GM12878 (cell line): ENCODE measurements around the gene PHACTR1. TPM values are rescaled to one million over a fixed set of nuclear protein-coding genes. Genes with fewer than 3 reads are reported as not detected.

Source experiments
- BHLHE40 ChIP-seq, 2 experiments: fragments of 450-650 bp in 1 of 2; IDR thresholded peaks; 2 replicates each; pipeline ENCODE4 v1.6.1; 2011 to 2017; ENCODE audit warnings: low read depth in 2 of 2, borderline replicate concordance in 1 of 2, improper control_type of control experiment in 1 of 2, low read length in 1 of 2, mild to moderate bottlenecking in 1 of 2
- CREB1 ChIP-seq: IDR thresholded peaks from 2 replicates; pipeline ENCODE4 v1.6.1; 2012; ENCODE audit warnings: low read depth, mild to moderate bottlenecking, inconsistent platforms
- CREM ChIP-seq: IDR thresholded peaks from 2 replicates; pipeline ENCODE4 v1.6.1; 2014; ENCODE audit warnings: antibody characterized with exemption, low read depth
- EGR1 ChIP-seq, 2 experiments: IDR thresholded peaks; 1 replicate in 1 of 2; 2 replicates in 1 of 2; pipeline ENCODE4 v1.6.1; 2011 to 2012; ENCODE audit warnings: low read depth in 2 of 2, low read length in 2 of 2, borderline replicate concordance in 1 of 2, mild to moderate bottlenecking in 1 of 2, moderate library complexity in 1 of 2
- HDGF ChIP-seq: fragments of 450-650 bp; IDR thresholded peaks from 2 replicates; pipeline ENCODE4 v1.6.1; 2016; ENCODE audit warnings: antibody characterized with exemption
- IKZF1 ChIP-seq: fragments of 450-650 bp; conservative IDR thresholded peaks from 2 replicates; pipeline ENCODE4 v1.6.1; 2017; ENCODE audit warnings: antibody characterized with exemption, mild to moderate bottlenecking
- MEF2A ChIP-seq: IDR thresholded peaks from 2 replicates; pipeline ENCODE4 v1.6.1; 2011; ENCODE audit warnings: low read depth, mild to moderate bottlenecking, low read length, moderate library complexity; ENCODE audit not compliant: insufficient read depth
- POLR2A ChIP-seq: IDR thresholded peaks from 2 replicates; pipeline ENCODE4 v1.6.1; 2011; ENCODE audit warnings: low read depth, mild to moderate bottlenecking, low read length
- POLR2AphosphoS2 ChIP-seq: IDR thresholded peaks from 2 replicates; pipeline ENCODE4 v1.6.1; 2011; ENCODE audit warnings: low read depth, mild to moderate bottlenecking, low read length, improper control_type of control experiment, moderate library complexity
- RUNX3 ChIP-seq: IDR thresholded peaks from 2 replicates; pipeline ENCODE4 v1.6.1; 2012; ENCODE audit warnings: low read length, inconsistent platforms
- SMAD1 ChIP-seq: fragments of 450-650 bp; IDR thresholded peaks from 2 replicates; pipeline ENCODE4 v1.6.1; 2018; ENCODE audit warnings: mild to moderate bottlenecking, low read depth; ENCODE audit not compliant: partially characterized antibody
- SMAD5 ChIP-seq: IDR thresholded peaks from 2 replicates; pipeline ENCODE4 v1.6.1; 2016; ENCODE audit warnings: antibody characterized with exemption, low read depth
- SMC3 ChIP-seq: IDR thresholded peaks from 2 replicates; pipeline ENCODE4 v1.6.1; 2011; ENCODE audit warnings: low read length, improper control_type of control experiment, borderline replicate concordance
- TCF12 ChIP-seq: IDR thresholded peaks from 2 replicates; pipeline ENCODE4 v1.6.1; 2011; ENCODE audit warnings: low read depth, mild to moderate bottlenecking, low read length
- polyA plus RNA-seq, 11 experiments: library from polyadenylated mRNA; depleted of rRNA in 4 of 11; unstranded in 6 of 11; stranded (reverse) in 5 of 11; fragments of >200 nt; fragmentation: Nextera tagmentation in 4 of 11; fragmentation: Illumina TruSeq in 1 of 11; extraction: Ambion mirVana in 4 of 11; extraction: Trizol in 1 of 11; gene quantifications; 1 replicate in 1 of 11; 2 replicates in 10 of 11; pipeline versions ENCODE4 v1.2.1 to v1.2.3, GENCODE V29; 2011 to 2016; ENCODE audit warnings: inconsistent platforms in 2 of 11, missing spikeins in 2 of 11, low read depth in 1 of 11
- total RNA-seq, 4 experiments: library from RNA; depleted of rRNA in 3 of 4; stranded (reverse); fragments of >200 nt in 3 of 4; fragmentation: Illumina TruSeq in 1 of 4; extraction: Trizol in 1 of 4; gene quantifications; 2 replicates each; pipeline versions ENCODE4 v1.2.1 to v1.2.3, GENCODE V29; 2013 to 2021
- TF ChIP-seq, protein P1 (sequence below), 3 experiments: IDR thresholded peaks in 2 of 3; conservative IDR thresholded peaks in 1 of 3; 2 replicates each; pipeline ENCODE4 v1.5.1; 2011; ENCODE audit warnings: low read depth in 3 of 3, low read length in 3 of 3, mild to moderate bottlenecking in 3 of 3, control low read depth in 2 of 3, moderate library complexity in 2 of 3, inconsistent platforms in 1 of 3, mixed read lengths in 1 of 3; ENCODE audit not compliant: control insufficient read depth in 2 of 3, insufficient read depth in 1 of 3; ENCODE audit errors: extremely low read depth in 1 of 3
- TF ChIP-seq, protein P2 (sequence below): fragments of 450-650 bp; IDR thresholded peaks from 2 replicates; pipeline ENCODE4 v1.6.1; 2018; ENCODE audit warnings: borderline replicate concordance, mild to moderate bottlenecking; ENCODE audit not compliant: partially characterized antibody
- TF ChIP-seq, protein P3 (sequence below): IDR thresholded peaks from 2 replicates; pipeline ENCODE4 v1.6.1; 2011; ENCODE audit warnings: borderline replicate concordance, low read depth, mild to moderate bottlenecking, moderate library complexity, low read length; ENCODE audit not compliant: insufficient read depth, poor library complexity, severe bottlenecking
- TF ChIP-seq, protein P4 (sequence below): IDR thresholded peaks from 2 replicates; pipeline ENCODE4 v1.6.1; 2011; ENCODE audit warnings: borderline replicate concordance, low read depth, mild to moderate bottlenecking, moderate library complexity, mixed read lengths, low read length; ENCODE audit not compliant: insufficient read depth; ENCODE audit errors: extremely low read length
- TF ChIP-seq, protein P5 (sequence below): fragments of 450-650 bp; IDR thresholded peaks from 2 replicates; pipeline ENCODE4 v1.6.1; 2017; ENCODE audit warnings: low read depth, mild to moderate bottlenecking, moderate library complexity

The PHACTR1 gene
- total and polyA plus RNA-seq, 10 of the 15 experiments (the other 5 are each of a cell fraction or from before 2014, with no cell fraction given), result 34.2 to 94.6 (median 62.3) TPM

DNA sequence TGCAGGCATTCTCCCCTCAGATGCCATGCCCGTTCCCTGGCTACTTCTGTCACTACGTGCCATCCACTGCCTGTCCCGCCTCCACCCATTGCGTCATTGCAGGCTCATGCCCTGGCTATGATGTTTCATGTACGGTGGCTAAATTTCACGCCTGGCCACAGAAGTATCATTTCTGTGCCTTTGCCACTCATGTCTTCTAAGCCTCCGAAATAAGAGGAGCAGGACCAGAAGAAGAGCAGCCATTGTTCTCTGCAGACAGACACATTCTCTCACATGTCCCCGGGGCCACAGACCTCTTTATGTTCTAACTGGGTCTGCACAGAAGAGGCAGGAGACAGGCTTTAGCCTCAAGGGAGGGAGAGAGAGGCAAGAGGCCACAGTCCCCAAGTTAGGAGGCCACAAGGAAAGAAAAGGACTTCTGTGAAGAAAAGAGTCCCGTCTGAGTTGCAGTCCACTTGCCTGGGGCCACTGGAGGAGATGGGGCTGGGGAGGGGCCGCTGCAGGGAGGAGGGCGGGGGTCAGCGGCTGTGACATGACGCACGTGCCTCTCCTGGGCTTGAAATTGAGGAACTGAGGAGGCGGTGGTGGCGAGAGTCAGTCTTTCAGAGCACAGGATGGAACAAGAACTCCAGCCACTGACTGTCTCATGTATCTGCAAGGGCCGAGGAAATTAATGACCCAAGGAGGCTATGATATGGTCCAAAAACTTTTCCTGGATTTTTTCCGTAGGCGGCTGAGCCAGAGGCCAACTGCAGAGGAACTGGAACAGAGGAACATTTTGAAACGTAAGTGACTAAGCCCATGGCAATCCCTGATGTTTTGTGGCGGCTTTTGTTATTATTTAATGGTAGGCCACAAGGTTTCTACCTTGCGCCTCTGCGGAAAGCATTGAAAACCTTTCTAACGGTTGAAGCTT lies 555.8 kb downstream of the PHACTR1 start (continued):
- peak; percentile 98 for TF ChIP-seq BHLHE40 (IDR thresholded peaks at IDR 0.05; ENCODE audit: borderline replicate concordance in 1 of 2, low read depth in 2 of 2, low read length in 1 of 2)
- TF ChIP-seq TCF12, result 0 out of 2 replicates have a peak, but pooled peaks have one; percentile 7
- TF ChIP-seq, protein P1, sequence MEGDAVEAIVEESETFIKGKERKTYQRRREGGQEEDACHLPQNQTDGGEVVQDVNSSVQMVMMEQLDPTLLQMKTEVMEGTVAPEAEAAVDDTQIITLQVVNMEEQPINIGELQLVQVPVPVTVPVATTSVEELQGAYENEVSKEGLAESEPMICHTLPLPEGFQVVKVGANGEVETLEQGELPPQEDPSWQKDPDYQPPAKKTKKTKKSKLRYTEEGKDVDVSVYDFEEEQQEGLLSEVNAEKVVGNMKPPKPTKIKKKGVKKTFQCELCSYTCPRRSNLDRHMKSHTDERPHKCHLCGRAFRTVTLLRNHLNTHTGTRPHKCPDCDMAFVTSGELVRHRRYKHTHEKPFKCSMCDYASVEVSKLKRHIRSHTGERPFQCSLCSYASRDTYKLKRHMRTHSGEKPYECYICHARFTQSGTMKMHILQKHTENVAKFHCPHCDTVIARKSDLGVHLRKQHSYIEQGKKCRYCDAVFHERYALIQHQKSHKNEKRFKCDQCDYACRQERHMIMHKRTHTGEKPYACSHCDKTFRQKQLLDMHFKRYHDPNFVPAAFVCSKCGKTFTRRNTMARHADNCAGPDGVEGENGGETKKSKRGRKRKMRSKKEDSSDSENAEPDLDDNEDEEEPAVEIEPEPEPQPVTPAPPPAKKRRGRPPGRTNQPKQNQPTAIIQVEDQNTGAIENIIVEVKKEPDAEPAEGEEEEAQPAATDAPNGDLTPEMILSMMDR (IDR thresholded peaks at IDR 0.05 in 2 of 3, conservative IDR thresholded peaks at IDR 0.05 in 1 of 3; ENCODE audit: control insufficient read depth in 2 of 3, extremely low read depth in 1 of 3, insufficient read depth in 1 of 3, low read depth in 3 of 3, low read length in 3 of 3), result peak in 2 of 3 experiments; percentile 20 to 37; a peak in 3 of 6 replicates
- TF ChIP-seq, protein P2, sequence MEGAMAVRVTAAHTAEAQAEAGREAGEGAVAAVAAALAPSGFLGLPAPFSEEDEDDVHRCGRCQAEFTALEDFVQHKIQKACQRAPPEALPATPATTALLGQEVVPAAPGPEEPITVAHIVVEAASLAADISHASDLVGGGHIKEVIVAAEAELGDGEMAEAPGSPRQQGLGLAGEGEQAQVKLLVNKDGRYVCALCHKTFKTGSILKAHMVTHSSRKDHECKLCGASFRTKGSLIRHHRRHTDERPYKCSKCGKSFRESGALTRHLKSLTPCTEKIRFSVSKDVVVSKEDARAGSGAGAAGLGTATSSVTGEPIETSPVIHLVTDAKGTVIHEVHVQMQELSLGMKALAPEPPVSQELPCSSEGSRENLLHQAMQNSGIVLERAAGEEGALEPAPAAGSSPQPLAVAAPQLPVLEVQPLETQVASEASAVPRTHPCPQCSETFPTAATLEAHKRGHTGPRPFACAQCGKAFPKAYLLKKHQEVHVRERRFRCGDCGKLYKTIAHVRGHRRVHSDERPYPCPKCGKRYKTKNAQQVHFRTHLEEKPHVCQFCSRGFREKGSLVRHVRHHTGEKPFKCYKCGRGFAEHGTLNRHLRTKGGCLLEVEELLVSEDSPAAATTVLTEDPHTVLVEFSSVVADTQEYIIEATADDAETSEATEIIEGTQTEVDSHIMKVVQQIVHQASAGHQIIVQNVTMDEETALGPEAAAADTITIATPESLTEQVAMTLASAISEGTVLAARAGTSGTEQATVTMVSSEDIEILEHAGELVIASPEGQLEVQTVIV, result no peak
- TF ChIP-seq SMAD1, result peak; percentile 70
- 0 out of 2 replicates have a peak, but pooled peaks have one; percentile 33 for TF ChIP-seq POLR2AphosphoS2
- TF ChIP-seq, protein P3, sequence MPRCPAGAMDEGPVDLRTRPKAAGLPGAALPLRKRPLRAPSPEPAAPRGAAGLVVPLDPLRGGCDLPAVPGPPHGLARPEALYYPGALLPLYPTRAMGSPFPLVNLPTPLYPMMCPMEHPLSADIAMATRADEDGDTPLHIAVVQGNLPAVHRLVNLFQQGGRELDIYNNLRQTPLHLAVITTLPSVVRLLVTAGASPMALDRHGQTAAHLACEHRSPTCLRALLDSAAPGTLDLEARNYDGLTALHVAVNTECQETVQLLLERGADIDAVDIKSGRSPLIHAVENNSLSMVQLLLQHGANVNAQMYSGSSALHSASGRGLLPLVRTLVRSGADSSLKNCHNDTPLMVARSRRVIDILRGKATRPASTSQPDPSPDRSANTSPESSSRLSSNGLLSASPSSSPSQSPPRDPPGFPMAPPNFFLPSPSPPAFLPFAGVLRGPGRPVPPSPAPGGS, result peak; percentile 48
- TF ChIP-seq CREM, result peak; percentile 61
- 0 out of 2 replicates have a peak, but pooled peaks have one; percentile 53 for TF ChIP-seq HDGF
- peak in 1 of 2 experiments; percentile 66; a peak in 1 of 3 replicates for TF ChIP-seq EGR1 (IDR thresholded peaks at IDR 0.05; ENCODE audit: borderline replicate concordance in 1 of 2, low read depth in 2 of 2, low read length in 2 of 2)
- TF ChIP-seq POLR2A, result peak; percentile 86
- peak; percentile 80 for TF ChIP-seq SMAD5
- TF ChIP-seq, protein P4, sequence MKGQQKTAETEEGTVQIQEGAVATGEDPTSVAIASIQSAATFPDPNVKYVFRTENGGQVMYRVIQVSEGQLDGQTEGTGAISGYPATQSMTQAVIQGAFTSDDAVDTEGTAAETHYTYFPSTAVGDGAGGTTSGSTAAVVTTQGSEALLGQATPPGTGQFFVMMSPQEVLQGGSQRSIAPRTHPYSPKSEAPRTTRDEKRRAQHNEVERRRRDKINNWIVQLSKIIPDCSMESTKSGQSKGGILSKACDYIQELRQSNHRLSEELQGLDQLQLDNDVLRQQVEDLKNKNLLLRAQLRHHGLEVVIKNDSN, result peak; percentile 38
- TF ChIP-seq MEF2A, result 0 out of 2 replicates have a peak, but pooled peaks have one; percentile 62
- TF ChIP-seq IKZF1, result peak; percentile 79
- TF ChIP-seq RUNX3, result peak; percentile 47
- TF ChIP-seq SMC3, result peak; percentile 17; the same call in 1 of the 2 replicates
- peak; percentile 88 for TF ChIP-seq CREB1
- TF ChIP-seq, protein P5, sequence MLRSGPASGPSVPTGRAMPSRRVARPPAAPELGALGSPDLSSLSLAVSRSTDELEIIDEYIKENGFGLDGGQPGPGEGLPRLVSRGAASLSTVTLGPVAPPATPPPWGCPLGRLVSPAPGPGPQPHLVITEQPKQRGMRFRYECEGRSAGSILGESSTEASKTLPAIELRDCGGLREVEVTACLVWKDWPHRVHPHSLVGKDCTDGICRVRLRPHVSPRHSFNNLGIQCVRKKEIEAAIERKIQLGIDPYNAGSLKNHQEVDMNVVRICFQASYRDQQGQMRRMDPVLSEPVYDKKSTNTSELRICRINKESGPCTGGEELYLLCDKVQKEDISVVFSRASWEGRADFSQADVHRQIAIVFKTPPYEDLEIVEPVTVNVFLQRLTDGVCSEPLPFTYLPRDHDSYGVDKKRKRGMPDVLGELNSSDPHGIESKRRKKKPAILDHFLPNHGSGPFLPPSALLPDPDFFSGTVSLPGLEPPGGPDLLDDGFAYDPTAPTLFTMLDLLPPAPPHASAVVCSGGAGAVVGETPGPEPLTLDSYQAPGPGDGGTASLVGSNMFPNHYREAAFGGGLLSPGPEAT, result peak; percentile 48; the same call in 1 of the 2 replicates
